ENCODE measurements around the gene TSPAN10. TPM values are rescaled to one million over a fixed set of nuclear protein-coding genes. Genes with fewer than 3 reads are reported as not detected.
A peak's percentile ranks its signal among the peaks of the same experiment; 100 is the strongest.

The TSPAN10 gene
- total and polyA plus RNA-seq, 8 donors: 0.52 to 7.1 (median 3.6) TPM

- H3K36me3 ChIP-seq: peaks cover 0 to 94% of the 10 kb centered on the region in 2 donors
- DNase-seq (no peak), ATAC-seq (no peak)
- intact Hi-C loops (cut with DNase I): loop anchor here in 1 of 2 donors (10.0 kb wide), 1 partner anchor 353 kb away; no protein-coding TSS in a partner anchor
- H3K9me3 ChIP-seq: no peaks in the 10 kb centered on the region
- H3K4me3 ChIP-seq: no peak overlapping the region
- no peaks in the 10 kb centered on the region for H3K27me3 ChIP-seq
- H3K27ac ChIP-seq: no peak overlapping the region
- TF ChIP-seq, protein P1, sequence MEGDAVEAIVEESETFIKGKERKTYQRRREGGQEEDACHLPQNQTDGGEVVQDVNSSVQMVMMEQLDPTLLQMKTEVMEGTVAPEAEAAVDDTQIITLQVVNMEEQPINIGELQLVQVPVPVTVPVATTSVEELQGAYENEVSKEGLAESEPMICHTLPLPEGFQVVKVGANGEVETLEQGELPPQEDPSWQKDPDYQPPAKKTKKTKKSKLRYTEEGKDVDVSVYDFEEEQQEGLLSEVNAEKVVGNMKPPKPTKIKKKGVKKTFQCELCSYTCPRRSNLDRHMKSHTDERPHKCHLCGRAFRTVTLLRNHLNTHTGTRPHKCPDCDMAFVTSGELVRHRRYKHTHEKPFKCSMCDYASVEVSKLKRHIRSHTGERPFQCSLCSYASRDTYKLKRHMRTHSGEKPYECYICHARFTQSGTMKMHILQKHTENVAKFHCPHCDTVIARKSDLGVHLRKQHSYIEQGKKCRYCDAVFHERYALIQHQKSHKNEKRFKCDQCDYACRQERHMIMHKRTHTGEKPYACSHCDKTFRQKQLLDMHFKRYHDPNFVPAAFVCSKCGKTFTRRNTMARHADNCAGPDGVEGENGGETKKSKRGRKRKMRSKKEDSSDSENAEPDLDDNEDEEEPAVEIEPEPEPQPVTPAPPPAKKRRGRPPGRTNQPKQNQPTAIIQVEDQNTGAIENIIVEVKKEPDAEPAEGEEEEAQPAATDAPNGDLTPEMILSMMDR (IDR thresholded peaks at IDR 0.05): no peak
- peaks cover 0 to 16% of the 10 kb centered on the region in 2 donors for H3K4me1 ChIP-seq
Measured at GRCh38 chr17:81607431-81607830, 29.6 kb upstream of the TSPAN10 start.

DNA sequence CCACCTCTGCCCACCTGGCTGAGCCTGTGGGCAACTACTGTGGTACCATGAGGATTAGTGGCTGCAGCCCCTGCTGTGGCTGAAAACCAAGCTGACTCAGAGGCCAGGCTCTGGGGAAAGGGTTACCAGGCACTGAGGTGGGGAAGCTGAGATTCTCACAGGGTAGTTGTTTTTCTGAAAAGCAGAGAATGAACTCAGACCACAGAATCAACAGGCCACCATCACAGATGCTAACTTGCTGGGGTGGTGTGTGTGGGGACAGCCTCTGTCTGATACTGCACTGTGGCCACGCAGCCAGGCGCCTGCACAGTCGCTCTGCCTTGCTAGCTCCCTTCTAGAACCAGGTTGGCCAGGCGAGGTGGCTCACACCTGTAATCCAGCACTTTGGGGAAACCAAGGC is 28.9 kb upstream of the TSPAN10 start:
- intact Hi-C loops (cut with DNase I): loop anchor here in 1 of 2 donors (10.0 kb wide), 1 partner anchor 353 kb away; no protein-coding TSS in a partner anchor
- no peak overlapping the region for H3K27ac ChIP-seq

GRCh38 chr17:81608605-81609004 is 28.4 kb upstream of the TSPAN10 start:
- intact Hi-C loops (cut with DNase I): loop anchor here in 1 of 2 donors (10.0 kb wide), 1 partner anchor 354 kb away; no protein-coding TSS in a partner anchor

More for the DNA sequence above, 28.9 kb upstream of the TSPAN10 start:
- no peaks in the 10 kb centered on the region for H3K27me3 ChIP-seq
- H3K4me1 ChIP-seq: peaks cover 0 to 16% of the 10 kb centered on the region in 2 donors
- H3K4me3 ChIP-seq: no peak overlapping the region
- TF ChIP-seq, protein P1 (IDR thresholded peaks at IDR 0.05): no peak
- H3K9me3 ChIP-seq: no peaks in the 10 kb centered on the region
- peaks cover 0 to 97% of the 10 kb centered on the region in 2 donors for H3K36me3 ChIP-seq
- ATAC-seq: no peak
- DNase-seq: no peak

DNA sequence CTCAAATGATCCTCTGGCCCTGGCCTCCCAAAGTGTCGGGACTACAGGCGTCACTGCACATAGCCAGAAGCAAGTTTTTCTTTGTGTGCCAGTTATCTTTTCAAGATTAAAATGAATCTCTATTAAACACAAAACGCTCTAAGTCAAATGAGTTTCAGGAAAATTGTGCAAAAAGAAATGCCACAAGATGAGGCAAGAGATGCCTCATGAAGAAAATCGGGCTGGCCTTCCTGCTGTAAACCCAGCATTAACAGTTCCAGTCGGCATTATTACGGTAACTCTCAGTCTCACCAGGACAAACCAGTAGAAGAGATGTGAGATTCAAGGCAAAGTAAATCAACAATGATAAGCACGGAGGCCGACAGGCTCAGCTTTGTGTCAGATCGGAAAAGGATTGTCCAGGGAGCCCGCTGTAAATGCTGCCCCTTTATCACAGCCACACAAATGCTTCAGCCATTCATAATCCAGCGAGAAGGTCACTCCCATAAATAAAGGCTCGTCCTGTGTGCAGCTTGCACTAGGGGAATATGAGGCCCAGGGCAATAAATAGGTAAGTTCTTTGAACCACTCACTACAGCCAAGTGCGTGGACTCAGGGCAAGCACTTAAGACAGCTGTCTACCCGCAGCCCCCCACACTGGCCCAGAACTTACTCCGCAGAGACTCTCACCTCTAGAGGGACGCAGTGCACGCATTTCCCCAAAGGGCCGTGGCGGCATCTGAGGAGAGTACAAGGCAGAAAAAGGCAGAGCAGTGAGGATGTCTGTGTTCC is 27.3 kb upstream of the TSPAN10 start:
- no peak for DNase-seq
- Histone ChIP-seq H3K27me3 (no peaks in the 10 kb centered on the region), H3K9me3 (no peaks in the 10 kb centered on the region), H3K36me3 (peaks cover 0 to 97% of the 10 kb centered on the region in 2 donors), H3K4me1 (peaks cover 0 to 21% of the 10 kb centered on the region in 2 donors), H3K4me3 (no peak overlapping the region), H3K27ac (peak overlapping the region in 1 of 2 donors; percentile 40)
- intact Hi-C loops (cut with DNase I): loop anchor here in 1 of 2 donors (10.0 kb wide), 1 partner anchor 355 kb away; no protein-coding TSS in a partner anchor
- ATAC-seq: no peak
- TF ChIP-seq, protein P1 (IDR thresholded peaks at IDR 0.05): no peak

More at GRCh38 chr17:81608605-81609004, 28.4 kb upstream of the TSPAN10 start:
- ATAC-seq (no peak), DNase-seq (no peak)
- Histone ChIP-seq H3K27me3 (no peaks in the 10 kb centered on the region), H3K36me3 (peaks cover 0 to 97% of the 10 kb centered on the region in 2 donors), H3K4me1 (peaks cover 0 to 16% of the 10 kb centered on the region in 2 donors), H3K4me3 (no peak overlapping the region), H3K27ac (peak overlapping the region in 1 of 2 donors; percentile 40), H3K9me3 (no peaks in the 10 kb centered on the region)
- TF ChIP-seq, protein P1 (IDR thresholded peaks at IDR 0.05): no peak
